Nucleus accumbens (tissue), 56 donors: ENCODE measurements around the gene SSNA1.
A peak's percentile ranks its signal among the peaks of the same experiment; 100 is the strongest.

Experiments used
- DNase-seq, 56 donors: peaks; one replicate each; lab custom pipeline; 2025; lab: John Stamatoyannopoulos, UW

The SSNA1 gene

GRCh38 chr9:137178939-137179630 lies 9.4 kb upstream of the SSNA1 start:
- no peak for DNase-seq

DNA sequence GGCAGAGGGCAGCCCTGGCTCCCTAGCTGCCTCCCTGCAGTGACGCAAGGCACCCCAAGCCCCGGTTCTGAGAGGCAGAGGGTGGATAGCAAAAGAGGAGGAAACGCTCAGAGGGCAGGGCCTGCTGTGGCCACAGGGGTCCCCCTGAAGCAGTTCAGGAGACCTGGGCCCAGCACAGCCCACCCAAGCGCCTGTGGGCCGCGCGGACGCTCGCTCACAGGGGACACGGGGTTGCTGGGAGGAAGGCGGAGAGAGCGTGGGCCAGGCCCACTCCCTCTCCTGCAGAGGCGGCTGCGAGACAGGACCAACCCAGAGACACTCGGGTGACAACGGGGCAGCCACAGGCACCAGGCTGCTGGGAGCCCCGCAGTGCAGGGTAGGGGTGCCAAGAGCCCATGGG lies 8.7 kb upstream of the SSNA1 start:
- no peak for DNase-seq

DNA sequence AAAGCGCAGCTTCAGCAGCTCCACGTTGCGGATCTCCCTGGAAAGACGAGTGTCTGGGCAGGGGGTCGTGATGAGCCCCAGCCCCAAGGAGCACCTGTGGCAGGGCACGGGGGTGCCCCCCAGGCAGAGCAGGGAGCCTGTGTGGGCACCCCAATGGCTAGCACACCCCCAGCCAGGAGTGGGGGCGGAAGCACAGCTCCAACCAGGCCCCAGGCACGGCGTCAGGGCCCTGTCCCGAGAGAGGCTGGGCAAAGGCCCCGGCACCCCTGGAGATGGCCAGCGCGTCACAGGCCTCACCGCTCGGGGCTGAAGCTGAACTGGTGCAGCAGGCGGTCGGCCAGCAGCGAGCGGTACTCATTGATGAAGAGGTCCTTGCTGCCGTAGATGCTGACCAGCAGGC lies 8.0 kb upstream of the SSNA1 start:
- DNase-seq, result no peak

DNA sequence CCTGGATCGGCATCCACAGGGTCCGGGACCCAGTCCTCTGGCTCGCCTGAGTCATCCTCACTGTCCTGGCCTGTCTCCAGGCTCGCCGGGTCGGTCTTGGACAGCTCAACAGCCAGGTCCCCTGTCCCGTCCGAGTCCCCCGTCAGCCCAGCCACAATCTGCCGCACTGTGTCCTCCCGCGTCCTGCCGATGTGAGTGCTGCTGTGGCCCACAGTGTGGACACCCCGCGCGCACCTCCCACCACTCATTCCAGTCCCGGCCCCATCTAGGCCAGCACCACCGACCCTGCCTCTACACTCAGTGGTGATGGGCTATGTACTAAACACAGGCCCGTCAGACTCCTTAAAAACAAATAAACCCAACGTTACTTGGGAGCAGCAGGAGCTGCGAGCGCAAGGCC lies 6.8 kb upstream of the SSNA1 start:
- no peak for DNase-seq

DNA sequence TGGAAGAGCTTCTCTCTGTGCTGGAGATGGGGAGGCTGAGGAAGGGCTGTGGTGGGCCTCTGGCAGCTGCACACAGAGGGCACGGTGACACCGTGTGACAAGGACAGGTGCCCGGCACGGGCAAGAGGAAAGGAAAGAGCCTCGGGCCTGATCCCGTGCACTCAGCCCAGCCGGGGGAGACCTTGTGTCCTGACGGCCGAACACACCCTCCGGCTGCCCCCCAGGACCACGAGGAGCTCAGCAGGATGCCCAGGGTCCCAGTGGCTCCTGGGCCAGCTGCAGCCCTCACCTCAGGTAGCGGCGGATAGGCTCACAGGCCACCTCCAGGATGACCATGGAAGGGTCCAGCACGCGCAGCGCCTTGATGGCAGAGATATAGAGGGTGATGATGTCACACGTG lies 5.6 kb upstream of the SSNA1 start:
- DNase-seq, result no peak

GRCh38 chr9:137183980-137184595 lies 4.4 kb upstream of the SSNA1 start:
- no peak for DNase-seq

GRCh38 chr9:137184881-137185660 lies 3.4 kb upstream of the SSNA1 start:
- no peak for DNase-seq

- no peak for DNase-seq
Measured at GRCh38 chr9:137185921-137186320, 2.6 kb upstream of the SSNA1 start.

DNA sequence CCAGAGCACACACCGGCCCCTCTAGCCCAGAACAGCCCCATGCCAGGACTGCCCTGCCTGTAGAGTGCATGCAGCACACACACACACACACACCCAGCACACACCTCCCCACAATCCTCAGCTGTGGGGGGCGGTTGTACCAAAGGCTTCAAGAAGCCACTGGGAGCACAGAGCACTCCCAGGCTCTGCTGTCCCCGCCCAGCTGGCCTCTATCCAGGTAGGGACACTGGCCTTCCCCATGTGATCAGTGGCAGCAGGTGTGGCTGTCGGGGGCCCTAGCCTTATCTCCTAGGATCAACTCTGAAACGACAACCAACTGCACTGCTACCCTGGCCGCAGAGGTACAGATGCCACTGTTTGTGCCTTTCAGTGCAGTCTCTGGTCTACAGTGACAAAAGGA lies 2.1 kb upstream of the SSNA1 start:
- no peak for DNase-seq

DNA sequence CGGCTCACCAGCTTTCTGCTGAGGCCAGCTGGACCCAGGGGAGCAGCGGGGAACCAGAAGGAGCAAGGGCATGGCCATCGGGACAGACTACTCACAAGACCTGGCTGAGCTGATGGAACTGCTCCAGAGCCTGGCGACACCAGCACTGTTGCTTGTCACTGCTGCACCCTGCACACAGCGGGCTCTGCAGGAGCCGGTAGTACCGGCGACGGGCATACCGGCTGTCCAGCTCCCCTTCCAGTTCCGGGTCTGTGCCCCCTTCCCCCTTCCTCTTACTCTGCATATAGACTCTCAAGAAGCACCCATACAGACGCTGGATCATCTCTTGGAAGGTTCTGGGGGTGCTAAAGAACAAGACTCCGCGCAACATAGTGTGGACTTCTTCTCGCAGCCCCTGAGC lies 1.1 kb upstream of the SSNA1 start:
- no peak for DNase-seq

- no peak for DNase-seq
Measured at GRCh38 chr9:137188086-137188489, 388 bp upstream of the SSNA1 start.

- DNase-seq, result peak in 1 of 56 donors; percentile 35
Measured at GRCh38 chr9:137189297-137190295, 1.1 kb downstream of the SSNA1 start.

DNA sequence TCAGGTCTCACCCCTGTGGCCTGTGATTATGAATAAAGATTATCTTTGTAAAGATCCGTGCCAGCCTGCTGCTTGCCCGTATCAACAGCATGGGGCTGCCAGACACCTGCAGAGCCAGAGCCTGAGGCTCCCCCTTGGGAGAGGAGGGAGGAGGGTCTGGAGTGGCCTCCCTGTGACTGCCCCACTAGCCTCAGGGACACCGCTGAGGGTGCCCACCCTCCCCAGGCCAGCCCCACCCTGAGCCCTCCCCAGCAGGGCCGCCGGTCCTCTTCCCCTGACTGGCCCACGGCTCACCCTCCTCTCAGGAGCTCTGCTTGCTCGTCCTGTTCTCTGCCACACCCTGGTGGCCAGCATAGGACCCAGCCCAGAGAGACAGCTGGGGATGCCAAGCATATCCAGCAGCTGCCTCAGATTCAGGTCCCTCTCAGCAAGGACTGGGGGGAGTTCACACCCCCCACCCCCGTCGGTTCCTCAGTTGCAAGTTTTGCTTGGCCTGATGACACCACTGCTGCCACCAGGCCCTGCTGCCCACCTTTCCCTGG lies 1.9 kb downstream of the SSNA1 start:
- no peak for DNase-seq

GRCh38 chr9:137191245-137191644 lies 2.8 kb downstream of the SSNA1 start:
- DNase-seq, result no peak

DNA sequence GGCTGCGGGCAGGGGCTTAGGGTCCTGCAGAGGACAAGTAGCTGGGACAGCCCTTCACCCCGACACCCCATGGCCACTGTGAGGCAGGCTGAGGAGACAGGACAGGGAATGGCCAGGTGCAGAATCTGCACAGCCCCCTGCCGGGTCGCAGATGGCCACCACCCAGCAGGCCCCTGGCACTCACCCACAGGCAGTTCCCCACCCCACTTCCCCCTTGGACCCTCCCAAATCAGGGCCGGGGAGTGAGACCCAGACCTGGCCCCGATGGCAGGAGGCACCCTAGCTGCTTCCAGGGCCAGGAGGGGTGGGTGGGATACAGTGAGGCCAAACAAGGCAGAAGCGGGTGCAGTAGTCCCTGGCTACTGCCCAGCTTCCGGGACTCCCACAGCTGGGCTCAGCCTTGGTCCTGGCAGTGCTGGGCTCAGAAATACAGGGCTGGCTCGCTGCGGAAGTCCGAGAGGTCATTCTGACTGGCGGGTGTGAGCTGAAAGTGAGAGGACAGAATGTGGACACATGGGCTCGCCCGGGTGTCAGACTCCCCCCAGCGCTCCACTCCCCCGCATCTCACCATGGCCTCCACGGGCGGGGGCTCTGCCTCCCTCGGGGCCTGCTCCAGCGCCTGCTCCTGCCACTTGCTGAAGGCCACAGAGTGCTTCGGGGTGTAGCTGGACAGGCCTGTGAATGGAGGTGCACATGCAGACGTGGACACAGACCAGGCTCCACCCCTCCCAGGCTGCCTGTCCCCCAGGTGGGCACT lies 3.4 kb downstream of the SSNA1 start:
- DNase-seq, result peak in 50 of 56 donors; percentile 17 to 90 (median 68)

DNA sequence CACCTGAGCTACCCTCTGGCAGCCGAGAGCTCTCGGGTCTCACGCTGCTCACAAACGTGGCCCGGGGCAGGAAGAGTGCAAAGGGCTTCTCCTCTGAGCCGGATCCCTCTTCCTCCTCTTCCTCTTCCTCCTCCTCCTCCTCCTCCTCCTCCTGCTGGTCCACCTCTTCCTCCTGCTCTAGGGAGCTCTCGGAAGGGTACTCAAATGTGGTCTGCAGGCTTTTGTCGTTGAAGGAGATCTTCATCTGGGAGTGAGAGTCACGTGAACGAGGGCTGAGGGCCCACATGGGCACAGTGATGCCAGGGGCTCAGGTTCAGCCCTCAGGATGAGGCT lies 3.9 kb downstream of the SSNA1 start:
- no peak for DNase-seq

DNA sequence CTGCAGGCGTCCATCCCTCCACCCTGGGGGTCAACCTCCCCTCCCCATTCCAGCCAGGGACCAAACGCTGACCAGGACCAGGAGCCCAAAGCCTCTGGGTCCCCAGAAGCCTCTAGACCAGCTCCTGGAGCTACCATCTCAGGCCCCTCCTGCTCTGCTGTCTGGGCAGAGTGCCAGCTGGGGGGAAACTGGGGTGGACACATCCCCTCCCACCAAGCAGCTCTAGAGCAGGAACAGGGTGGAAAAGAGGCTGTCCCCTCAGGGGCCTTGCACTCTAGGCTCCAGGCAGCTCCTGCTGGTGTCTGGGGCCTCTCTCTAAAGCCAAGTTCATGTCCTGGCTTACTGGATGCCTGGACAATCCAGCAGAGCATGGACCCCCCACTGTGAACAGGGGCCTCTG lies 4.4 kb downstream of the SSNA1 start:
- DNase-seq, result no peak

DNA sequence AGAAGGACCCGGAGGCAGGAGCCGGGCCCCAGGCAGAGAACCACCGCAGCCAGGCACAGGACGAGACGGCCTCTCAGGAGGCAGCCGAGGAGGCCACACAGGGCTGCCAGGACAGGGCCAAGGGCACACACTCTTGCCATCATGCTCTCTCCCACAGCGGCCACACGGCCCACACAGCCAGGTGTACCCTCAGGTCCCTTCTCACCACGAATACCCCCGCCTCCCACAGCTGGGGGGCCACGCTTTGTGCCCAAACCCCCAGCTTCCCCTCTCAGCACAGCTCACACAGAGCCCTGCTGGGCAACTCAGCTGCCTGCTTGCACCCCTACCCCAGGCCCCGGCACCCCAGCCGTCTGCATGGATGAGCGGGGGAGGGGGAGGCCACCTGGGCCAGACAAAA lies 5.3 kb downstream of the SSNA1 start:
- peak in 1 of 56 donors; percentile 60 for DNase-seq

- DNase-seq, result peak in 55 of 56 donors; percentile 13 to 96 (median 88)
Measured at GRCh38 chr9:137194388-137194787, 5.9 kb downstream of the SSNA1 start.

DNA sequence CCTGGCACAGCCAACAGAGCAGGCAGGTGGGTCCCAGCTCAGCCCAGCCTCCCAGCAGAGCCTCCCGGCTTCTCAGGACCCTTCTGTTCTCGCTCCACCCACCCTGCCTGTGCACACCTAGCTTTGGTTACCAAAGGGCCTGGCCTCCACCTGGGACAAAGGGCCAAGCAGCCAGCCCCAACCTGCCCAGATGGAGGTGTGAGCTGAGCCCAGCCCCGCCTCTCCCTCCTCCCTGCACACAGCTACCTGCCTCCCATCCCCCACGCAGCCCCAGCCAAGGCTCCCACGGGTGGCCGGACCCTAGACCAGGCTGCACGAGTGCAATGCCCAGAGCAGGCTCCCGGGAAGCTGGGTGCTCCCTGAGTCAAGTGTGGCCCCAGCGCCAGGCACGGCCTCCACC lies 6.4 kb downstream of the SSNA1 start:
- DNase-seq, result peak in 3 of 56 donors; percentile 36 to 63 (median 38)
